IPS DF 6.9 (cell line): ENCODE data around the gene GK2.

Experiments used
- DNase-seq: peaks from one replicate; pipeline ENCODE4 v3.0.0-alpha.2; 2013; ENCODE audit warnings: low read depth, low spot score
- H3K27ac ChIP-seq: one replicate; pipeline ENCODE4 v1.5.1; 2013; ENCODE audit warnings: low read length, control low read depth
- H3K27me3 ChIP-seq: 2 replicates; pipeline ENCODE4 v1.6.1; 2013; ENCODE audit warnings: mild to moderate bottlenecking, low read length; ENCODE audit not compliant: control insufficient read depth, insufficient read depth
- H3K36me3 ChIP-seq: 2 replicates; pipeline ENCODE4 v1.6.1; 2013; ENCODE audit warnings: low read length; ENCODE audit not compliant: control insufficient read depth, insufficient read depth
- H3K4me1 ChIP-seq: 2 replicates; pipeline ENCODE4 v1.6.1; 2013; ENCODE audit warnings: low read length; ENCODE audit not compliant: control insufficient read depth, insufficient read depth
- H3K4me3 ChIP-seq: 2 replicates; pipeline ENCODE4 v1.5.1; 2013; ENCODE audit warnings: mild to moderate bottlenecking, low read length
- H3K9me3 ChIP-seq: 2 replicates; pipeline ENCODE4 v1.6.1; 2013; ENCODE audit warnings: low read length, inconsistent platforms; ENCODE audit not compliant: control insufficient read depth, insufficient read depth
- WGBS: extraction: QIAGEN DNeasy Blood & Tissue Kit; methylation state at CpG from one replicate; pipeline ENCODE4 v1.1.7; 2013; ENCODE audit warnings: mixed read lengths, missing lambda C conversion rate; ENCODE audit not compliant: insufficient read length, insufficient coverage; 5-methylcytosine and 5-hydroxymethylcytosine counted together

Gene GK2

GRCh38 chr4:79408063-79408462 is at the start of gene GK2:
Gene GK2, minus strand, starts transcription at chr4:79408228. Its CDS starts 28 bp downstream, at chr4:79408200.
- no CpG with 5 or more reads among the region's 16 CpGs for WGBS
- DNase-seq: no peak
- H3K27me3 ChIP-seq: no peaks in the 10 kb centered on the region
- no peaks in the 10 kb centered on the region for H3K9me3 ChIP-seq
- no peaks in the 10 kb centered on the region for H3K36me3 ChIP-seq
- no peaks in the 10 kb centered on the region for H3K4me1 ChIP-seq
- H3K4me3 ChIP-seq: no peak within 1 kb of the TSS
- no peak within 1 kb of the TSS for H3K27ac ChIP-seq

- WGBS: no CpG with 5 or more reads among the region's 5 CpGs
These were observed 47.2 kb upstream of the GK2 start for GRCh38 chr4:79455216-79455615.

GRCh38 chr4:79454656-79455055 is 46.6 kb upstream of the GK2 start:
- Histone ChIP-seq H3K27me3 (no peaks in the 10 kb centered on the region), H3K36me3 (no peaks in the 10 kb centered on the region), H3K4me3 (no peak overlapping the region), H3K4me1 (no peaks in the 10 kb centered on the region), H3K27ac (no peak overlapping the region), H3K9me3 (no peaks in the 10 kb centered on the region)
- DNase-seq: no peak
- no CpG with 5 or more reads among the region's 2 CpGs for WGBS

More at GRCh38 chr4:79455216-79455615, 47.2 kb upstream of the GK2 start:
- H3K4me1 ChIP-seq: no peaks in the 10 kb centered on the region
- no peak for DNase-seq
- no peaks in the 10 kb centered on the region for H3K36me3 ChIP-seq
- H3K9me3 ChIP-seq: no peaks in the 10 kb centered on the region
- no peak overlapping the region for H3K4me3 ChIP-seq
- no peaks in the 10 kb centered on the region for H3K27me3 ChIP-seq
- H3K27ac ChIP-seq: no peak overlapping the region

GRCh38 chr4:79450053-79450452 is 42.0 kb upstream of the GK2 start:
- Histone ChIP-seq H3K27me3 (no peaks in the 10 kb centered on the region), H3K27ac (no peak overlapping the region), H3K4me1 (no peaks in the 10 kb centered on the region), H3K4me3 (no peak overlapping the region), H3K9me3 (no peaks in the 10 kb centered on the region), H3K36me3 (no peaks in the 10 kb centered on the region)
- no peak for DNase-seq
- no CpG with 5 or more reads among the region's 2 CpGs for WGBS

GRCh38 chr4:79446145-79446544 is 38.1 kb upstream of the GK2 start:
- WGBS: no CpG with 5 or more reads among the region's 4 CpGs
- Histone ChIP-seq H3K36me3 (no peaks in the 10 kb centered on the region), H3K27me3 (no peaks in the 10 kb centered on the region), H3K4me3 (no peak overlapping the region), H3K4me1 (no peaks in the 10 kb centered on the region), H3K27ac (no peak overlapping the region), H3K9me3 (no peaks in the 10 kb centered on the region)
- no peak for DNase-seq

GRCh38 chr4:79445371-79445781 is 37.3 kb upstream of the GK2 start:
- Histone ChIP-seq H3K4me3 (no peak overlapping the region), H3K4me1 (no peaks in the 10 kb centered on the region), H3K9me3 (no peaks in the 10 kb centered on the region), H3K27ac (no peak overlapping the region), H3K27me3 (no peaks in the 10 kb centered on the region), H3K36me3 (no peaks in the 10 kb centered on the region)
- DNase-seq: no peak
- no CpG with 5 or more reads among the region's 5 CpGs for WGBS

GRCh38 chr4:79442422-79442821 is 34.4 kb upstream of the GK2 start:
- Histone ChIP-seq H3K9me3 (no peaks in the 10 kb centered on the region), H3K4me1 (no peaks in the 10 kb centered on the region), H3K4me3 (no peak overlapping the region), H3K27me3 (no peaks in the 10 kb centered on the region), H3K36me3 (no peaks in the 10 kb centered on the region), H3K27ac (no peak overlapping the region)
- DNase-seq: no peak
- no CpG with 5 or more reads among the region's 3 CpGs for WGBS

- no CpG with 5 or more reads among the region's 1 CpG for WGBS
- DNase-seq: no peak
- H3K27me3 ChIP-seq: no peaks in the 10 kb centered on the region
These were observed 31.5 kb upstream of the GK2 start for GRCh38 chr4:79439489-79439888.

GRCh38 chr4:79431839-79432238 is 23.8 kb upstream of the GK2 start:
- WGBS: no CpG with 5 or more reads among the region's 1 CpG
- Histone ChIP-seq H3K9me3 (no peaks in the 10 kb centered on the region), H3K27me3 (no peaks in the 10 kb centered on the region), H3K4me3 (no peak overlapping the region), H3K4me1 (no peaks in the 10 kb centered on the region), H3K27ac (no peak overlapping the region), H3K36me3 (no peaks in the 10 kb centered on the region)
- DNase-seq: no peak

More at GRCh38 chr4:79439489-79439888, 31.5 kb upstream of the GK2 start:
- H3K27ac ChIP-seq: no peak overlapping the region
- no peaks in the 10 kb centered on the region for H3K4me1 ChIP-seq
- no peaks in the 10 kb centered on the region for H3K36me3 ChIP-seq
- no peak overlapping the region for H3K4me3 ChIP-seq
- H3K9me3 ChIP-seq: no peaks in the 10 kb centered on the region

- H3K27me3 ChIP-seq: no peaks in the 10 kb centered on the region
- H3K4me3 ChIP-seq: no peak overlapping the region
- no peak overlapping the region for H3K27ac ChIP-seq
- no peaks in the 10 kb centered on the region for H3K4me1 ChIP-seq
- no peaks in the 10 kb centered on the region for H3K36me3 ChIP-seq
- WGBS: no CpG with 5 or more reads among the region's 2 CpGs
- H3K9me3 ChIP-seq: no peaks in the 10 kb centered on the region
- DNase-seq: no peak
These were observed 21.3 kb upstream of the GK2 start for GRCh38 chr4:79429113-79429903.

GRCh38 chr4:79426989-79427388 is 19.0 kb upstream of the GK2 start:
- Histone ChIP-seq H3K9me3 (no peaks in the 10 kb centered on the region), H3K27ac (no peak overlapping the region), H3K4me3 (no peak overlapping the region), H3K4me1 (no peaks in the 10 kb centered on the region), H3K36me3 (no peaks in the 10 kb centered on the region), H3K27me3 (no peaks in the 10 kb centered on the region)
- DNase-seq: no peak
